T-cell (primary cell): ENCODE data around the gene SLC38A1. TPM values are rescaled to one million over a fixed set of nuclear protein-coding genes. Genes with fewer than 3 reads are reported as not detected.

Experiments used
- ATAC-seq, 4 experiments: fragments of 200-7000 bp in 3 of 4; fragments of 150-1000 bp in 1 of 4; cut with Tn5 transposase; replicated peaks in 1 of 4; 1 replicate in 3 of 4; 2 replicates in 1 of 4; pipeline ENCODE4 v1.10.0; 2021; ENCODE audit warnings: moderate library complexity in 3 of 4, mild to moderate bottlenecking in 2 of 4, moderate number of reproducible peaks in 1 of 4
- CTCF ChIA-PET, 2 donors: fragments of 300-600 bp; sonication (Branson Sonifier 250); formaldehyde crosslinking; loops; one replicate each; lab custom pipeline; 2022; ENCODE audit warnings: antibody characterized with exemption in 2 of 2; lab: Charles Lee
- POLR2A ChIA-PET, 2 donors: fragments of 300-600 bp; sonication (Branson Sonifier 250); formaldehyde crosslinking; loops; one replicate each; lab custom pipeline; 2022; ENCODE audit warnings: antibody characterized with exemption in 2 of 2; lab: Charles Lee
- DNase-seq, 35 experiments: peaks; one replicate each; pipeline versions ENCODE4 v3.0.0 to v3.0.0-alpha.2; 2013 to 2023
- H3K27ac ChIP-seq: one replicate; pipeline ENCODE4 v1.5.1; 2013; ENCODE audit warnings: low read length
- H3K27me3 ChIP-seq, 2 experiments: replicated peaks in 1 of 2; 1 replicate in 1 of 2; 2 replicates in 1 of 2; pipeline versions ENCODE4 v1.6.1 to v1.7.0; 2013; ENCODE audit warnings: low read length in 1 of 2, mixed read lengths in 1 of 2; ENCODE audit not compliant: control insufficient read depth in 2 of 2, insufficient read depth in 2 of 2; ENCODE audit errors: extremely low read depth in 1 of 2
- H3K36me3 ChIP-seq, 2 donors: 1 replicate in 1 of 2; 2 replicates in 1 of 2; pipeline versions ENCODE4 v1.6.1 to v1.7.0; 2013; ENCODE audit warnings: low read length in 1 of 2; ENCODE audit not compliant: control insufficient read depth in 2 of 2, insufficient read depth in 1 of 2; ENCODE audit errors: extremely low read depth in 1 of 2
- H3K4me1 ChIP-seq, 2 experiments: 1 replicate in 1 of 2; 2 replicates in 1 of 2; pipeline versions ENCODE4 v1.6.1 to v1.7.0; 2013; ENCODE audit warnings: low read length in 2 of 2, mixed read lengths in 1 of 2; ENCODE audit not compliant: insufficient read depth in 2 of 2, control insufficient read depth in 1 of 2; ENCODE audit errors: extremely low read depth in 1 of 2
- H3K4me3 ChIP-seq, 2 donors: 1 replicate in 1 of 2; 2 replicates in 1 of 2; pipeline versions ENCODE4 v1.5.1 to v1.7.0; 2013; ENCODE audit warnings: mild to moderate bottlenecking in 2 of 2, low read length in 1 of 2, moderate library complexity in 1 of 2; ENCODE audit not compliant: control insufficient read depth in 1 of 2; ENCODE audit errors: extremely low read depth in 1 of 2
- H3K9me3 ChIP-seq: 2 replicates; pipeline ENCODE4 v1.7.0; 2013
- H3K27ac Mint-ChIP-seq, 2 donors: one replicate each; pipeline ENCODE4 v1.8.0; 2020 to 2021; ENCODE audit warnings: mild to moderate bottlenecking in 2 of 2, mixed read lengths in 2 of 2
- H3K27me3 Mint-ChIP-seq, 2 donors: one replicate each; pipeline ENCODE4 v1.8.0; 2021 to 2022; ENCODE audit warnings: mixed read lengths in 2 of 2
- H3K36me3 Mint-ChIP-seq: one replicate; pipeline ENCODE4 v1.8.0; 2021; ENCODE audit warnings: mixed read lengths
- H3K4me1 Mint-ChIP-seq, 3 donors: one replicate each; pipeline ENCODE4 v1.8.0; 2020 to 2022; ENCODE audit warnings: mixed read lengths in 3 of 3, mild to moderate bottlenecking in 1 of 3
- H3K4me3 Mint-ChIP-seq, 3 donors: one replicate each; pipeline ENCODE4 v1.8.0; 2020 to 2022; ENCODE audit warnings: mild to moderate bottlenecking in 3 of 3, mixed read lengths in 3 of 3, moderate library complexity in 3 of 3
- H3K9me3 Mint-ChIP-seq, 3 donors: one replicate each; pipeline ENCODE4 v1.8.0; 2020 to 2022; ENCODE audit warnings: mixed read lengths in 3 of 3
- WGBS: methylation state at CpG from one replicate; pipeline ENCODE4 v1.1.5; 2013; ENCODE audit warnings: missing lambda C conversion rate; ENCODE audit not compliant: insufficient coverage; 5-methylcytosine and 5-hydroxymethylcytosine counted together
- total RNA-seq, 35 experiments: library from RNA in 6 of 35; stranded (reverse) in 6 of 35; fragments of 120-200 nt in 1 of 35; gene quantifications; one replicate each; pipeline versions ENCODE4 v1.2.1 to v1.2.4 and lab custom pipeline; 2013 to 2026

The SLC38A1 gene
- total RNA-seq, 5 donors from 2014 or later (not counting 1 experiment from before 2014, with no cell fraction given) = 273 to 321 (median 286) TPM

DNA sequence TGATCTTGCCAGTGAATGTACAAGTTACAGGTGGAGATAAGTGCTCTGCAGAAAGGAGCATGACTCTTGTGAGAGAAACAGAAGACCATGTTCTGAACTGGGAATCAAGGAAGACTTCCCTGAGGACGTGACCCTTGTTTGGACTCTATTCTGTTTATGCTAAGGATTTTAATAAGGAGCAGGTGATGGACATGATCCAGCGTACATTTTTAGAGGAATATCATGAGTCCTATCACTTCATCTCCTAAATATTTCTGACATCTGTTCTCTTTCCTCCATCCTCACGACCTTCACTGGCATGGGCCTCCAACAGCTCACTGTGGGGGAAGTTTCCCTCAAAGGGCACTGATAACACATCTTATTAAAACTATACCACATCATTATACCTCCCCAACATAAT lies 7.9 kb upstream of the SLC38A1 start:
- Histone ChIP-seq H3K27ac (no peak overlapping the region), H3K36me3 (peaks cover 0 to 3% of the 10 kb centered on the region in 2 donors), H3K27me3 (peaks cover 0 to 4% of the 10 kb centered on the region in 2 experiments), H3K9me3 (no peaks in the 10 kb centered on the region), H3K4me1 (peaks cover 3 to 7% of the 10 kb centered on the region in 2 experiments), H3K4me3 (no peak overlapping the region)
- no peaks in the 10 kb centered on the region for H3K9me3 Mint-ChIP-seq
- peaks cover 15 to 20% (median 18%) of the 10 kb centered on the region in 3 donors for H3K4me1 Mint-ChIP-seq
- no peak overlapping the region for H3K27ac Mint-ChIP-seq
- ChIA-PET CTCF (interaction anchor here in 1 of 2 donors (0.6 kb wide), 1 partner anchor 363 kb away, joined by 3 read pairs; no protein-coding TSS in a partner anchor), POLR2A (interaction anchor here in 1 of 2 donors (0.7 kb wide), 1 partner anchor 1376 kb away, joined by 3 read pairs; no protein-coding TSS in a partner anchor)
- no peak for ATAC-seq
- no peak overlapping the region for H3K4me3 Mint-ChIP-seq
- DNase-seq = no peak
- H3K36me3 Mint-ChIP-seq = peaks cover 22% of the 10 kb centered on the region
- H3K27me3 Mint-ChIP-seq = no peaks in the 10 kb centered on the region
- WGBS = no CpG with 5 or more reads among the region's 3 CpGs

GRCh38 chr12:46271863-46272262 lies 3.0 kb upstream of the SLC38A1 start:
- Mint-ChIP-seq H3K27me3 (no peaks in the 10 kb centered on the region), H3K27ac (no peak overlapping the region), H3K36me3 (peaks cover 17% of the 10 kb centered on the region), H3K4me3 (no peak overlapping the region), H3K4me1 (peaks cover 34 to 38% (median 37%) of the 10 kb centered on the region in 3 donors), H3K9me3 (no peaks in the 10 kb centered on the region)
- H3K4me1 ChIP-seq = peaks cover 8 to 20% of the 10 kb centered on the region in 2 experiments
- H3K27me3 ChIP-seq = no peaks in the 10 kb centered on the region
- ATAC-seq (no peak), DNase-seq (no peak)
- POLR2A ChIA-PET = no interaction called here
- H3K36me3 ChIP-seq = peaks cover 0 to 3% of the 10 kb centered on the region in 2 donors
- H3K9me3 ChIP-seq = no peaks in the 10 kb centered on the region
- CTCF ChIA-PET = interaction anchor here in 1 of 2 donors (0.6 kb wide), 1 partner anchor 92 kb away, joined by 4 read pairs; no protein-coding TSS in a partner anchor
- H3K27ac ChIP-seq = peak overlapping the region; percentile 99
- WGBS = 83% methylated on average over 1 of the region's 2 CpGs
- no peak overlapping the region for H3K4me3 ChIP-seq

- Histone ChIP-seq H3K4me3 (peak overlapping the region; percentile 94 to 97), H3K9me3 (no peaks in the 10 kb centered on the region), H3K27me3 (no peaks in the 10 kb centered on the region), H3K36me3 (peaks cover 0 to 8% of the 10 kb centered on the region in 2 donors), H3K27ac (peak overlapping the region; percentile 99), H3K4me1 (peaks cover 21 to 42% of the 10 kb centered on the region in 2 experiments)
- no peaks in the 10 kb centered on the region for H3K27me3 Mint-ChIP-seq
- H3K4me1 Mint-ChIP-seq = peaks cover 33 to 38% (median 34%) of the 10 kb centered on the region in 3 donors
- 0% methylated on average over 26 of the region's 42 CpGs for WGBS
- H3K27ac Mint-ChIP-seq = no peak overlapping the region
- peaks cover 6% of the 10 kb centered on the region for H3K36me3 Mint-ChIP-seq
- H3K9me3 Mint-ChIP-seq = no peaks in the 10 kb centered on the region
- H3K4me3 Mint-ChIP-seq = no peak overlapping the region
- DNase-seq (peak; percentile 37 to 76 (median 56)), ATAC-seq (peak; percentile 27 to 59 (median 54))
- ChIA-PET CTCF (interaction anchor here (0.5 to 3.3 kb wide), 11 partner anchors 32 to 736 kb away, joined by 3 to 14 read pairs (median 4); no protein-coding TSS in a partner anchor), POLR2A (interaction anchor here (0.5 to 3.5 kb wide), 16 partner anchors 10 to 943 kb away, joined by 3 to 61 read pairs (median 4); no protein-coding TSS in a partner anchor)
These were observed 792 bp upstream of the SLC38A1 start for GRCh38 chr12:46269429-46270241.

GRCh38 chr12:46267825-46268582 lies 839 bp downstream of the SLC38A1 start:
- no peaks in the 10 kb centered on the region for H3K9me3 Mint-ChIP-seq
- Histone ChIP-seq H3K9me3 (no peaks in the 10 kb centered on the region), H3K27ac (peak overlapping the region; percentile 99), H3K36me3 (peaks cover 0 to 19% of the 10 kb centered on the region in 2 donors), H3K4me3 (peak overlapping the region; percentile 94 to 97), H3K4me1 (peaks cover 28 to 54% of the 10 kb centered on the region in 2 experiments), H3K27me3 (no peaks in the 10 kb centered on the region)
- peaks cover 29 to 41% (median 41%) of the 10 kb centered on the region in 3 donors for H3K4me1 Mint-ChIP-seq
- WGBS = 0% methylated on average over 42 of the region's 48 CpGs
- DNase-seq = peak in 30 of 35 experiments; percentile 6 to 63 (median 25)
- peak in 2 of 4 experiments; percentile 0 to 2 for ATAC-seq
- H3K36me3 Mint-ChIP-seq = peaks cover 15% of the 10 kb centered on the region
- CTCF ChIA-PET = interaction anchor here in 1 of 2 donors (3.3 kb wide), 1 partner anchor 53 kb away, joined by 12 read pairs; no protein-coding TSS in a partner anchor
- POLR2A ChIA-PET = interaction anchor here (0.7 to 3.5 kb wide), 5 partner anchors 22 to 59 kb away, joined by 3 to 61 read pairs (median 4); no protein-coding TSS in a partner anchor
- H3K4me3 Mint-ChIP-seq = no peak overlapping the region
- H3K27me3 Mint-ChIP-seq = no peaks in the 10 kb centered on the region
- H3K27ac Mint-ChIP-seq = no peak overlapping the region

DNA sequence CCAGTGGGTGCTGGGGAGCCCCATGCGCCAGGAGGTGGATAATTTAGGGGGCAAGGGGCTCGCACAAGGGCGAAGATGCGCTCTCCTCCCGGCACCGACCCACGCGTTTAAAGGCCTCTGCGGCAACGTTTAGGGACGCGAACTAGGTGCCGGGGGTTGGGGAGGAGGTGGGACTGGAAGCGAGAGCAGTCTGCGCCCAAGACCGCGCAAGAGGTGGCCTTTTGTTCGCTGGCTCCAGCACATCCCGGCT lies 1.3 kb downstream of the SLC38A1 start:
- Mint-ChIP-seq H3K27me3 (no peaks in the 10 kb centered on the region), H3K4me3 (no peak overlapping the region), H3K4me1 (peaks cover 26 to 44% (median 43%) of the 10 kb centered on the region in 3 donors), H3K9me3 (no peaks in the 10 kb centered on the region), H3K36me3 (peaks cover 18% of the 10 kb centered on the region), H3K27ac (no peak overlapping the region)
- Histone ChIP-seq H3K4me1 (peaks cover 28 to 55% of the 10 kb centered on the region in 2 experiments), H3K9me3 (no peaks in the 10 kb centered on the region), H3K36me3 (peaks cover 0 to 19% of the 10 kb centered on the region in 2 donors), H3K27me3 (no peaks in the 10 kb centered on the region), H3K4me3 (peak overlapping the region; percentile 94 to 97), H3K27ac (peak overlapping the region; percentile 99)
- no peak for ATAC-seq
- POLR2A ChIA-PET = no interaction called here
- 0% methylated on average over 8 of the region's 19 CpGs for WGBS
- peak in 16 of 35 experiments; percentile 4 to 43 (median 18) for DNase-seq
- CTCF ChIA-PET = no interaction called here
